Spleen (tissue), 11 donors: ENCODE data around the gene HS6ST2. TPM values are rescaled to one million over a fixed set of nuclear protein-coding genes. Genes with fewer than 3 reads are reported as not detected.

Source experiments
- DNase-seq: peaks from one replicate; pipeline ENCODE4 v3.0.0-alpha.2; 2020
- H3K27ac ChIP-seq, 8 donors: fragments of 200-600 bp; sonication (generic) in 7 of 8; 1 replicate in 4 of 8; 2 replicates in 4 of 8; pipeline versions ENCODE4 v1.5.0 to v1.8.0; 2016 to 2021; ENCODE audit warnings: inconsistent platforms in 4 of 8, mild to moderate bottlenecking in 4 of 8, moderate library complexity in 1 of 8
- H3K27me3 ChIP-seq, 7 donors: fragments of 200-600 bp; sonication (generic) in 6 of 7; replicated peaks in 1 of 7; 1 replicate in 4 of 7; 2 replicates in 3 of 7; pipeline versions ENCODE4 v1.5.0 to v1.8.0; 2016 to 2021; ENCODE audit warnings: inconsistent platforms in 3 of 7, mild to moderate bottlenecking in 1 of 7
- H3K36me3 ChIP-seq, 6 donors: fragments of 200-600 bp; sonication (generic) in 5 of 6; 1 replicate in 4 of 6; 2 replicates in 2 of 6; pipeline versions ENCODE4 v1.5.0 to v1.8.0; 2016 to 2021; ENCODE audit warnings: inconsistent platforms in 2 of 6
- H3K4me1 ChIP-seq, 6 donors: fragments of 200-600 bp; sonication (generic) in 5 of 6; 1 replicate in 3 of 6; 2 replicates in 3 of 6; pipeline versions ENCODE4 v1.5.0 to v1.8.0; 2016 to 2021; ENCODE audit warnings: inconsistent platforms in 3 of 6
- H3K4me3 ChIP-seq, 8 donors: fragments of 200-600 bp; sonication (generic) in 7 of 8; 1 replicate in 4 of 8; 2 replicates in 4 of 8; pipeline versions ENCODE4 v1.5.0 to v1.8.0; 2016 to 2021; ENCODE audit warnings: inconsistent platforms in 4 of 8, mild to moderate bottlenecking in 4 of 8, moderate library complexity in 2 of 8
- H3K9me3 ChIP-seq, 8 donors: fragments of 200-600 bp; sonication (generic) in 7 of 8; 1 replicate in 4 of 8; 2 replicates in 4 of 8; pipeline versions ENCODE4 v1.5.0 to v1.8.0; 2016 to 2021; ENCODE audit warnings: inconsistent platforms in 4 of 8
- POLR2A ChIP-seq, 3 donors: fragments of 450-650 bp; IDR thresholded peaks; one replicate each; pipeline ENCODE4 v1.5.1; 2017; ENCODE audit warnings: antibody characterized with exemption in 3 of 3, mild to moderate bottlenecking in 1 of 3
- POLR2AphosphoS5 ChIP-seq, 3 donors: sonication (generic); formaldehyde crosslinking; IDR thresholded peaks; one replicate each; pipeline ENCODE4 v1.5.1; 2017; ENCODE audit warnings: antibody characterized with exemption in 3 of 3
- WGBS, 5 donors: extraction: QIAGEN DNeasy Blood & Tissue Kit in 3 of 5; methylation state at CpG; one replicate each; pipeline versions ENCODE4 v1.1.5 to v1.1.7; 2013 to 2018; 5-methylcytosine and 5-hydroxymethylcytosine counted together
- intact Hi-C: fragments of 100-400 bp; cut with DNase I; formaldehyde crosslinking; loops from one replicate; pipeline ENCODE4 v1.15.0; 2023; ENCODE audit warnings: low total_unique reads
- polyA plus RNA-seq, 3 donors: library from polyadenylated mRNA; stranded (reverse); fragments of 200-250 nt; gene quantifications; one replicate each; pipeline ENCODE4 v1.2.1, GENCODE V29; 2013
- total RNA-seq, 7 donors: library from RNA; depleted of rRNA in 3 of 7; stranded (reverse); fragments of >200 nt in 3 of 7; fragmentation: NEBNext Ultra II Directional in 4 of 7; extraction: Animal tissue kit (Norgen Biotek cat#: 25700) in 4 of 7; gene quantifications; one replicate each; pipeline versions ENCODE4 v1.1.0 to v1.2.1, GENCODE V29; 2016 to 2021
- TF ChIP-seq, protein P1 (sequence below), 11 experiments: fragments of 200-600 bp in 7 of 11; fragments of 450-650 bp in 4 of 11; sonication (generic) in 4 of 11; IDR thresholded peaks in 8 of 11; conservative IDR thresholded peaks in 3 of 11; 1 replicate in 7 of 11; 2 replicates in 4 of 11; pipeline versions ENCODE4 v1.4.0 to v1.8.0; 2016 to 2021; ENCODE audit warnings: antibody characterized with exemption in 11 of 11, inconsistent platforms in 4 of 11, mild to moderate bottlenecking in 1 of 11
- donor health status: healthy with polysubstance abuse.
- donor health status: DM: no; HTN: no; CAD: no; lungs with moderate emphysema.
- donor health status: DM: no; HTN: no; CAD: no.
- donor health status: Bipolar disorder and iron deficiency.
- donor health status: healthy.
- donor health status: DM: no; HTN: no; CAD: no.
- donor health status: DM: yes; HTN: yes; CAD: no.

The HS6ST2 gene
- total and polyA plus RNA-seq, 10 donors: 0.02 to 0.20 (median 0.09) TPM; not detected in 7

DNA sequence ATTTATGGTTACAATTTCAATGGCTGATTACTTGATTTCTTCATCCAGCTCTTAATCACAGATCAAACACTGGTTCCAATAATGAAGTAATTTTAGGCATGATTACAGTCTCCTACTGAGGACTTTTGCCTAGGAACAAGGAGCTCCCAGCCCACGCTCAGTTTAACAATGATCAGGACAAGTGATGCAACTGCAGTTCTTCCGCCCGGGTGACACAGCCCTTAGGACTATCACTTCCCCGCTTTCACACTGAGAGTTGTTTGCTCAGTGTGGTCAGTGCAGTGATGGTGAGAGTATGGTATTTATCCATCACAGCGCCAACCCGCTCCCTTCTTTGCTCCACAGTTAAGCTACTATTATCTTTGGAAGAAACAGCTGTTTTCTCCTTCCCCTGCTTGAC is 266.4 kb downstream of the HS6ST2 start:
- H3K4me1 ChIP-seq: no peaks in the 10 kb centered on the region
- DNase-seq: no peak
- H3K4me3 ChIP-seq: no peak overlapping the region
- no peak for TF ChIP-seq POLR2A (IDR thresholded peaks at IDR 0.05)
- no peak for TF ChIP-seq POLR2AphosphoS5 (IDR thresholded peaks at IDR 0.05)
- TF ChIP-seq, protein P1, sequence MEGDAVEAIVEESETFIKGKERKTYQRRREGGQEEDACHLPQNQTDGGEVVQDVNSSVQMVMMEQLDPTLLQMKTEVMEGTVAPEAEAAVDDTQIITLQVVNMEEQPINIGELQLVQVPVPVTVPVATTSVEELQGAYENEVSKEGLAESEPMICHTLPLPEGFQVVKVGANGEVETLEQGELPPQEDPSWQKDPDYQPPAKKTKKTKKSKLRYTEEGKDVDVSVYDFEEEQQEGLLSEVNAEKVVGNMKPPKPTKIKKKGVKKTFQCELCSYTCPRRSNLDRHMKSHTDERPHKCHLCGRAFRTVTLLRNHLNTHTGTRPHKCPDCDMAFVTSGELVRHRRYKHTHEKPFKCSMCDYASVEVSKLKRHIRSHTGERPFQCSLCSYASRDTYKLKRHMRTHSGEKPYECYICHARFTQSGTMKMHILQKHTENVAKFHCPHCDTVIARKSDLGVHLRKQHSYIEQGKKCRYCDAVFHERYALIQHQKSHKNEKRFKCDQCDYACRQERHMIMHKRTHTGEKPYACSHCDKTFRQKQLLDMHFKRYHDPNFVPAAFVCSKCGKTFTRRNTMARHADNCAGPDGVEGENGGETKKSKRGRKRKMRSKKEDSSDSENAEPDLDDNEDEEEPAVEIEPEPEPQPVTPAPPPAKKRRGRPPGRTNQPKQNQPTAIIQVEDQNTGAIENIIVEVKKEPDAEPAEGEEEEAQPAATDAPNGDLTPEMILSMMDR (IDR thresholded peaks at IDR 0.05 in 8 of 11, conservative IDR thresholded peaks at IDR 0.05 in 3 of 11): no peak
- peaks cover 0 to 45% (median 0%) of the 10 kb centered on the region in 7 donors for H3K27me3 ChIP-seq
- no peaks in the 10 kb centered on the region for H3K9me3 ChIP-seq
- WGBS, 5 donors: 70 to 88% (median 75%) methylated on average over 6 of the region's 6 CpGs
- no peak overlapping the region for H3K27ac ChIP-seq
- no peaks in the 10 kb centered on the region for H3K36me3 ChIP-seq
- intact Hi-C loops: no loop called here

DNA sequence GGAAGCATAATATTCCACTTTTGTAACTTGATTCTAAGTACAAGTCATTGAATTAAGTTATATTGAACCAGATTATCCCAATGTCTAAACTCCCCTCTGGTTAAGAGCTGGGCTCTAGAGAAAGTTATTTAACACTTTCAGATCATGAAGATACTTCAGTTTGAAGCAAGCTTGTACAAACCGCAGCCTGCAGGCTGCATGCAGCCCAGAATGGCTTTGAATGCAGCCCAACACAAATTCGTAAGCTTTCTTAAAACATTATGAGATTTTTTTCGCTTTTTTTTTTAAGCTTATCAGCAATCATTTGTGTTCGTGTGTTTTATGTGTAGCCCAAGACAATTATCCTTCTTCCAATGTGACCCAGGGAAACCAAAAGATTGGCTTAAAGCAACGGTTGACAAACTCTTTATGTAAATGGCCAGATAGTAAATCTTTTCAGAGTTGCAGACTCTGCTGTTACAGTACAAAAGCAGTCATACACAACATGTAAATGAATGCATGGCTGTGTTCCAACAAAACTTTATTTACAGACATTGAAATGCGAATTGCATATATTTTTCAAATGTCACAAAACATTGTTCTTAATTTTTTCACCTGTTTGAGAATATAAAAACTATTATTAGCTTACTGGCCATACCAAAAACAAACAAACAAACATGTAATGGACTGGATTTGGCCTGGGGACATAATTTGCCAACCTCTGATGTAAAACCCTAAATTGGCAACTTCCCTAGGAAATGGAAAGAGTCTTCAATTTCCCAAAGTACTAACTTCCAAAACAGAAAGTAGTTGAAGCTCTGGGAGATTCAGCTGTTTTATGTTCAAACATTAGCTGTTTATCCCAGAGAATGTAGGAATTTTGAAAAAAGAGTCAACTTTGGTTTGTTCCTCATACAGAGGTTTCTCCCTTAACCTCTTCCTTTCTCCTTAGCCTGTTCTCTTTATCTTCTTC is 268.5 kb downstream of the HS6ST2 start:
- Histone ChIP-seq H3K27ac (no peak overlapping the region), H3K4me1 (no peaks in the 10 kb centered on the region), H3K36me3 (no peaks in the 10 kb centered on the region), H3K27me3 (peaks cover 0 to 40% (median 0%) of the 10 kb centered on the region in 7 donors), H3K9me3 (no peaks in the 10 kb centered on the region), H3K4me3 (no peak overlapping the region)
- 50 to 83% (median 82%) methylated on average over 6 of the region's 6 CpGs for WGBS, 5 donors
- no peak for DNase-seq
- intact Hi-C loops: no loop called here
- TF ChIP-seq, protein P1 (IDR thresholded peaks at IDR 0.05 in 8 of 11, conservative IDR thresholded peaks at IDR 0.05 in 3 of 11): no peak
- TF ChIP-seq POLR2A (IDR thresholded peaks at IDR 0.05) (no peak), POLR2AphosphoS5 (IDR thresholded peaks at IDR 0.05) (no peak)

DNA sequence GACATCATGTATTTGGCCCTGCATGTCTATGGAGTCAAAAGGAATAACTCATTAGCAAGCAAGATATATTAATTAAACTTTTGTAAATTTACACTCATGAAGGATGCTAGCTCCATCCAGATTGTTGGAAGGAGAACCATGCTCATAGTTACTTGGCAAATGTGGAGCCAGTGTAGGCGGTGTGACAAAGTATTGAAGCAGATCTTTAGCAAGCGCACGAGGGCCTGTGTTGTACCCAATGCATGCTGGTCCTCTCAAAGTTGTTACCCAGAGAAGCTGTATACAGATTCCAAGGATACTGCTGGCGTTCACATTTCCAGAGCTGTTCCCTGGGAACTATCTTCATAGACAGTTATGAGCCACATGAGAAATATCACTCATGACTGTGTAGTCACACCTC is 273.2 kb downstream of the HS6ST2 start:
- Histone ChIP-seq H3K27me3 (peaks cover 0 to 11% (median 0%) of the 10 kb centered on the region in 7 donors), H3K36me3 (no peaks in the 10 kb centered on the region), H3K9me3 (peaks cover 0 to 3% (median 0%) of the 10 kb centered on the region in 8 donors), H3K27ac (no peak overlapping the region), H3K4me1 (no peaks in the 10 kb centered on the region), H3K4me3 (no peak overlapping the region)
- DNase-seq: no peak
- TF ChIP-seq POLR2AphosphoS5 (IDR thresholded peaks at IDR 0.05) (no peak), POLR2A (IDR thresholded peaks at IDR 0.05) (no peak)
- TF ChIP-seq, protein P1 (IDR thresholded peaks at IDR 0.05 in 8 of 11, conservative IDR thresholded peaks at IDR 0.05 in 3 of 11): no peak
- intact Hi-C loops: no loop called here
- 75 to 96% (median 88%) methylated on average over 4 of the region's 4 CpGs for WGBS, 5 donors

DNA sequence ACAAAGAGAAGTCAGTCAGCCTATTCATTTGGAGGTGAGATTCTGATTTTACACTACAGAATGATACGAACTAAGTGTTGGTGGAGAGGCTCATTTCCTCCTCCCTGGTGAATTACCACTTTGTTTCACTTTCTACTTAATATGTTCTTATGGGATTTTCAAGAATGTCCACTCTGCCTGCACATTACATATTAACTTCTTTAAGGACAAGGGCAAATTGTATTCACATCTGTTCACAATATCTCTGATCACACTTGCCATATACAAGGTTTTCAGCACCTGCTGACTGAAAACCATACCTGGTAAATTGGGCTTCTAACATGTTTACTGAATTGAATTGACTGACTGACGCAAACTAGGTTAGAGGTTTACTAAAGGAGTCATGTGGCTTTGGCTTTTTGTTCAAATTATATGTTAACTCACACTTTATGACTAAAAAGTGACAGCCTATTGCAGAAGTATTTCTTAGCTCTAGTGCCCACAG is 281.2 kb downstream of the HS6ST2 start:
- intact Hi-C loops: no loop called here
- peaks cover 0 to 8% (median 0%) of the 10 kb centered on the region in 7 donors for H3K27me3 ChIP-seq
- TF ChIP-seq, protein P1 (IDR thresholded peaks at IDR 0.05 in 8 of 11, conservative IDR thresholded peaks at IDR 0.05 in 3 of 11): no peak
- no peak for TF ChIP-seq POLR2AphosphoS5 (IDR thresholded peaks at IDR 0.05)
- no peak for TF ChIP-seq POLR2A (IDR thresholded peaks at IDR 0.05)
- WGBS, 5 donors: 46 to 56% (median 47%) methylated on average over 2 of the region's 2 CpGs
- no peak overlapping the region for H3K4me3 ChIP-seq
- peaks cover 0 to 20% (median 0%) of the 10 kb centered on the region in 8 donors for H3K9me3 ChIP-seq
- no peak for DNase-seq
- no peaks in the 10 kb centered on the region for H3K36me3 ChIP-seq
- no peaks in the 10 kb centered on the region for H3K4me1 ChIP-seq
- no peak overlapping the region for H3K27ac ChIP-seq
